GM12801 (cell line): ENCODE results near the gene S100A3.

Source experiments
- CTCF ChIP-seq: IDR thresholded peaks from one replicate; pipeline ENCODE4 v1.5.1; 2011; ENCODE audit warnings: control low read depth; ENCODE audit not compliant: insufficient read length; ENCODE audit errors: extremely low read depth

S100A3 gene

DNA sequence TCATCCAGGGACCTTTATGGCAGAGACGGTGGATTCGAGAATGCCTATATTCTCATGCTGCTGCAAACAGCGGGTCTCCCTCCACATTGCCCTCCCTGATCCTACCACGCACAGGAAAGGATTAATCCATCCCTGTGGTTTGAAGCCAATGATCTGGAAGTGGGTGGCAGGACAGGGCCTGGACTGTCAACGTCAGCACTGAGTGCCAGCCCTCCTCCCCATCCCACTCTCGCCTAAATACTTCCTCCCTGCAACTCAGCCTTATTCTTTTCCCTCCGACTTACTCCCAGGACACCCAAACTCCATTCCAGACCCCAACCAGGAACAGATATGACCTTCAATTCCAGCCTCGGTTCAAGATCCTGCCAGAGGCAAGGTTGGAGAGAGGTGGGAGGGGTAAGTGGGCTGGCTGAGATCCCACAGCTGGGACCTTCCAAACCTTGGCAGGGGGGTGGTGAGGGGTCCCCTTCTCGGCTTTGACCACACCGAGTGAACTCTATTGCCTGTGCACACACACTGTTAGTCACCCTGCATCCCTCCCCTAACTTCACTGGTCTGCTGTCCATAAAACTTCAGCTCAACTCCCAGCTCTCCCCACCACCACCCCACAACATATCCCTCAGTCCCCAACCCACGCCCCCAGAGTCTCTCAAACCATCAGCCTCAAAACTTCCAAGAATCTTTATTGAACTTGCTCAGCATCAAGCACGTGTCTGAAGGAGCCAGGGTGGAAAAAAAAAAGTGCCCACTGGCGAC is 5.9 kb downstream of the S100A3 start:
- TF ChIP-seq CTCF, result no peak

DNA sequence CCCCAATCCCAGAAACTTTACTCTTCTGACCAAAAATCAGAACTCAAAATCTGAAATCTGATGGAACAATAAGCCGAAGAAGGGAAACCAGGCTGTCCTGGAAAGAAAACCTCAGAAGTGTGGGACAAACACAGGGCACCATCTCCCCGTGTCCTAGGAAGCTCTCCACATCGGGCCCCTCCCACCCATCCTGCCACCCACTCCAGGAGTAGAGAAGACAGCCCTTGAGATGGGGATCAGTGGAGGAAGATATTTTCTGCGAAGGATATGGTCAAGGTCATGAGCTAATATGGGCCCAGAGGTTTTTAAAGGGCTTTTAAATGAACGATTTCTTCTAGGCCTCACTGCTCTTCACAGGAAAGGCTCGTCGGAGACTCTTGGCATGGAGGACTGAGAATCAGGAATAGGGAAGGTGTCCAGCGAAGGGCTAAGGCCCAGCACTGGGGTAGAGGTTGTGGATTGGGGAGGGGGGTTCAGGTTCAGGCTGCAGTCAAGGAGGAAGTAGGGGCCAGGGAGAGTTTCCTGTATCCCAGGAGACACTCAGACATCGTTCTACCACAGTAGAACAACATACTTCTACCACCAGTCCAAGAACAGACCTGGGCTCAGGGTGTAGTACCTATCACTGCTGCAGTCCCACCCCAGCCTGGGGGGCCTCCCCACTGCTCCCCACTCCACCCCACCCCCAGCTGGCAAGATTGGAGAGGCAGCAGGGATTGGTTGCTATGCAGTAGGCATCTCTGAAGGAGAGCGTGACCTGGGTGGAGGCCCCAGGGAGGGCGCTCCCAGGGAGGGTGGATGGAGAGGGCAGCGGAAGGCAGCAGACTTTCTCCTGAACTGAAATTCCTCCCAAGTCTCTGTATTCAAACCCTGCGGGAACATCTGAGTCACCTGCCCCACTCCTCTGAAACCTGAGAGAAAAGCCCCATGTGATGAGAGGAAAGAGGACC is 7.1 kb downstream of the S100A3 start:
- no peak for TF ChIP-seq CTCF

DNA sequence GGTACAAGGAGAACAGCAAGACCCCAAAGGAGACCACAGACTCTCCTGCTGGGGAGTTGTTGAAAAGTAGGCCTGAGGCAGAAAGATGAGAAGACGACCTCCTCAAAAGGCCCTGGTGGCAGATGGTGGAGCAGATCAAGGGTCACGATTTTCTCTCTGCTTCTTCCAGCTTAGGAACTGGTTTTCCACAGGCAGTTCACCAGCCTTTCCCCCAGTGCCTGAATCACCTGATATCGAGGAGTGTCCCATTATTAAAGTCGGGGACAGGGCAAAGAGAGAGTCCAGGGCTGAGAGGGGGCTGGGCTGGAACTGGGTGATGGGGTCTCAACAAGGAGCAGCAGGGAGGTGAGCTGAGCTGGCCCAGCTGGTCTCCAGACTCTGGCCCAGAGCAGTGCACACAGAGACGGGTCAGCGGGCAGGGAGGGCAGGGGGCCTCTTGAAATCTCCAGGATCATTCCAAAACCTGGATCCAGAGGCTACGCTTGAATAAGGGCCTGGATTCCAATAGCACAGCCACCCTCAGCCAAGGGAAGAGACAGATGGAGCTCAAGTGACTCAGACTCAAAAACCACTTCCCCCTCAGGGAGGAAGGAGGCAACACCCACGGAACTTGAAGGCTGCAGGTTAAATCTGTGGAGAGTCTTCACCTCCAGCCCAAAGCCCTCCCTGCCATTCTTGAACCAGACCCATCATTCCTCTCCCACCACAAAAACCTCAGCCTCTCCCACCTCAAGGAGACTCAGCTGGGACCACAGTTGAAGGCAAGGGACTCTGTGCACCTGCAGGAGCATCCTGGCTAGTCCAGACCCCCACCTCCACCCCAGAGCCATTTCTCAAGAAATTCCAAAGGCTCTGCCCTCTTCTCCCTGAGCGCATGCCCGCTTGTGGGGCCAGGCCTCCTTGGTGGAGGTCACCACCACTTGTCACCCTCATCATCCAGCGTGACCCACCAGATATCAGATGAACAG is 8.4 kb downstream of the S100A3 start, which contains the start of gene S100A5:
S100A5 (minus strand) TSS at position 541 of the 968 bp plus-strand sequence. CDS start 743 bp downstream, outside the sequence.
- TF ChIP-seq CTCF, result no peak

GRCh38 chr1:153539395-153540093 is 9.5 kb downstream of the S100A3 start:
- no peak for TF ChIP-seq CTCF

DNA sequence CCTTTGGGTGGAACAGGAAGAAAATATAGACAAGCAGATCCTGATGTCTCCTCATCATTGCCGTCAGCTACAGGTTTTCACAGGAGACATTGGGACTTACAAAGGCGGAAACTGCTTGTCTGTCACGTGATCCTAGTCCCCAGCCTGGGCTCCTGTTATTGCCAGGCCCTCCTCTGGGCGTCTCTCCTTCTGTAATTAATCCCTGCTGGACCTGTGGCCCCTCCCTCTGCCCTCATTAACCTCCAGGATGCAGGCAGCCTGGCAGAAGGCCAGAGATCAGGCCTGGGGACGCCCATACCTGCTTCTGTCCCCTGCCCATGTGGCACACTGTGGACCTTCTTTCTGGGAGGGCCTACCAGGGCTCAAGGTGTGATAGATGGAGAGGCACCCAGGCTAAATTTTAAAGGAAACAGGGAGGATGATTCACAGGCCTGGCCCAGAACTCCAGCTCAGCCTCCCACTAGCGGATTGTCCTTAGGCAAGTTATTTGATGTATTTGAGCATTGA is 10.7 kb downstream of the S100A3 start:
- TF ChIP-seq CTCF, result no peak

DNA sequence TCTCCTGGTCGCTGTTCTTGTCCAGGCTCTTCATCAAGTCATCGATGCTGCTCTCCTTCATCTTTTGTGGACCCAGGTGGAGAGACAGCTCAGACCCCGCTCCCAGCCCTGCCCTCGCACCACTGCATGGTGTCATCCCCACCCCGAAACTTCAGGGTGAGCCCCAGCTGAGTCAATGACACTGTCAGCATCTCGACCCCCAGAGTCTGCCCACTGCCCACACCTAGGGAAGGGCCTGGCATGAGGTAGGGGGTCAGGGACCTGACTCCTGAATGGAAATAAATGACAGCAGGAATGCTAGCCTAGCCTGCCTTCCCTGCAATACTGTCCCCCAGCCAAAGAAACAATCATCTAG is 11.7 kb downstream of the S100A3 start:
- TF ChIP-seq CTCF, result no peak
